Heart right ventricle (tissue), 16 donors: ENCODE measurements around the gene IGLL1. TPM values are rescaled to one million over a fixed set of nuclear protein-coding genes. Genes with fewer than 3 reads are reported as not detected.

Experiments used
- ATAC-seq, 8 donors: fragments of 200-7000 bp; cut with Tn5 transposase; one replicate each; pipeline ENCODE4 v1.9.1; 2020; ENCODE audit warnings: mild to moderate bottlenecking in 8 of 8, moderate library complexity in 8 of 8, moderate number of reproducible peaks in 1 of 8
- DNase-seq, 2 donors: peaks; one replicate each; pipeline ENCODE4 v3.0.0-alpha.2; 2020
- H3K27ac ChIP-seq, 10 donors: fragments of 200-600 bp; sonication (generic) in 2 of 10; one replicate each; pipeline versions ENCODE4 v1.5.0 to v1.8.0; 2020 to 2022; ENCODE audit warnings: mild to moderate bottlenecking in 3 of 10
- H3K27me3 ChIP-seq, 7 donors: fragments of 200-600 bp; one replicate each; pipeline ENCODE4 v1.8.0; 2021 to 2022; ENCODE audit warnings: mild to moderate bottlenecking in 2 of 7
- H3K36me3 ChIP-seq, 9 donors: fragments of 200-600 bp; sonication (generic) in 1 of 9; one replicate each; pipeline versions ENCODE4 v1.5.0 to v1.8.0; 2020 to 2022; ENCODE audit warnings: mild to moderate bottlenecking in 2 of 9
- H3K4me1 ChIP-seq, 9 donors: fragments of 200-600 bp; sonication (generic) in 1 of 9; one replicate each; pipeline versions ENCODE4 v1.5.0 to v1.8.0; 2020 to 2022; ENCODE audit warnings: mild to moderate bottlenecking in 4 of 9
- H3K4me3 ChIP-seq, 10 donors: fragments of 200-600 bp; sonication (generic) in 2 of 10; one replicate each; pipeline versions ENCODE4 v1.5.0 to v1.8.0; 2020 to 2022; ENCODE audit warnings: mild to moderate bottlenecking in 7 of 10, moderate library complexity in 2 of 10
- H3K9me3 ChIP-seq, 11 donors: fragments of 200-600 bp in 10 of 11; sonication (generic) in 2 of 11; one replicate each; pipeline versions ENCODE4 v1.5.0 to v1.8.0; 2013 to 2022; ENCODE audit warnings: mild to moderate bottlenecking in 2 of 11, control low read depth in 1 of 11, moderate library complexity in 1 of 11
- WGBS, 2 donors: extraction: QIAGEN DNeasy Blood & Tissue Kit; methylation state at CpG; one replicate each; pipeline ENCODE4 v1.1.7; 2013; ENCODE audit warnings: inconsistent platforms in 1 of 2; 5-methylcytosine and 5-hydroxymethylcytosine counted together
- intact Hi-C, 10 donors: fragments of 100-400 bp; cut with DNase I; formaldehyde crosslinking; loops; one replicate each; pipeline versions ENCODE4 v1.11.1 to v1.14.2; 2022
- polyA plus RNA-seq, 2 donors: library from polyadenylated mRNA; stranded (reverse); fragments of 200-250 nt; gene quantifications; one replicate each; pipeline ENCODE4 v1.2.3, GENCODE V29; 2013
- total RNA-seq, 10 donors: library from RNA; stranded (reverse); fragmentation: NEBNext Ultra II Directional in 3 of 10; extraction: Animal tissue kit (Norgen Biotek cat#: 25700) in 3 of 10; gene quantifications; one replicate each; pipeline versions ENCODE4 v1.2.1 to v1.2.4, GENCODE V29; 2021 to 2023
- TF ChIP-seq, protein P1 (sequence below), 9 donors: fragments of 200-600 bp; sonication (generic) in 2 of 9; IDR thresholded peaks; one replicate each; pipeline versions ENCODE4 v1.5.0 to v1.8.0; 2021 to 2022; ENCODE audit warnings: antibody characterized with exemption in 9 of 9, mild to moderate bottlenecking in 5 of 9, moderate library complexity in 1 of 9
- donor health status: Arrhythmogenic right ventricular cardiomyopathy.
- donor health status: ischemic (EF 13 %, LVEDD 7.1; RV severe dilation, severe dysfunction).
- donor health status: healthy with polysubstance abuse.
- donor health status: DM: no; HTN: yes; CAD: no.
- donor health status: DM: no; HTN: no; CAD: no.
- donor health status: ischemic (EF 25% LVEDD 6.9; RV normal size, moderate dysfunction).
- donor health status: ischemic (EF 25% LVEDD 5.7; RV mildly dilated, moderate dysfunction).
- donor health status: healthy.
- donor health status: DM: yes; HTN: yes; CAD: no.
- donor health status: Ischemic cardiomyopathy.
- donor health status: ischemic (EF 35%, LVEDD 5.7; RV mildly dilated, moderate dysfunction).
- donor health status: nonischemic (EF 11% LVEDD 7.7; RV severe dilation, severe dysfunction).
- donor health status: DM: yes; HTN: yes; CAD: no.
- donor health status: PGD.
- donor health status: ischemic (EF 29% LVEDD 5.4; RV normal size, mild dysfunction).
- donor health status: nonischemic (EF 23%, LVEDD 6.1; RV moderate dilation, normal function).

IGLL1 gene
- total and polyA plus RNA-seq, 12 donors, result not detected

GRCh38 chr22:23613193-23613972 lies 33.3 kb upstream of the IGLL1 start:
- H3K27ac ChIP-seq, result no peak overlapping the region
- WGBS, 2 donors, result 67 to 72% methylated on average over 7 of the region's 7 CpGs
- TF ChIP-seq, protein P1, sequence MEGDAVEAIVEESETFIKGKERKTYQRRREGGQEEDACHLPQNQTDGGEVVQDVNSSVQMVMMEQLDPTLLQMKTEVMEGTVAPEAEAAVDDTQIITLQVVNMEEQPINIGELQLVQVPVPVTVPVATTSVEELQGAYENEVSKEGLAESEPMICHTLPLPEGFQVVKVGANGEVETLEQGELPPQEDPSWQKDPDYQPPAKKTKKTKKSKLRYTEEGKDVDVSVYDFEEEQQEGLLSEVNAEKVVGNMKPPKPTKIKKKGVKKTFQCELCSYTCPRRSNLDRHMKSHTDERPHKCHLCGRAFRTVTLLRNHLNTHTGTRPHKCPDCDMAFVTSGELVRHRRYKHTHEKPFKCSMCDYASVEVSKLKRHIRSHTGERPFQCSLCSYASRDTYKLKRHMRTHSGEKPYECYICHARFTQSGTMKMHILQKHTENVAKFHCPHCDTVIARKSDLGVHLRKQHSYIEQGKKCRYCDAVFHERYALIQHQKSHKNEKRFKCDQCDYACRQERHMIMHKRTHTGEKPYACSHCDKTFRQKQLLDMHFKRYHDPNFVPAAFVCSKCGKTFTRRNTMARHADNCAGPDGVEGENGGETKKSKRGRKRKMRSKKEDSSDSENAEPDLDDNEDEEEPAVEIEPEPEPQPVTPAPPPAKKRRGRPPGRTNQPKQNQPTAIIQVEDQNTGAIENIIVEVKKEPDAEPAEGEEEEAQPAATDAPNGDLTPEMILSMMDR (IDR thresholded peaks at IDR 0.05), result no peak
- peaks cover 0 to 4% (median 0%) of the 10 kb centered on the region in 9 donors for H3K36me3 ChIP-seq
- no peaks in the 10 kb centered on the region for H3K9me3 ChIP-seq
- no peaks in the 10 kb centered on the region for H3K4me1 ChIP-seq
- intact Hi-C loops, result no loop called here
- H3K27me3 ChIP-seq, result no peaks in the 10 kb centered on the region
- DNase-seq, result no peak
- H3K4me3 ChIP-seq, result no peak overlapping the region
- no peak for ATAC-seq

- H3K9me3 ChIP-seq, result no peaks in the 10 kb centered on the region
- 67 to 71% methylated on average over 12 of the region's 12 CpGs for WGBS, 2 donors
- DNase-seq (no peak), ATAC-seq (peak in 4 of 8 donors; percentile 21 to 52 (median 30))
- intact Hi-C loops, result no loop called here
- H3K4me1 ChIP-seq, result no peaks in the 10 kb centered on the region
- peaks cover 0 to 5% (median 0%) of the 10 kb centered on the region in 7 donors for H3K27me3 ChIP-seq
- no peak overlapping the region for H3K4me3 ChIP-seq
- H3K27ac ChIP-seq, result no peak overlapping the region
- TF ChIP-seq, protein P1 (IDR thresholded peaks at IDR 0.05), result no peak
- no peaks in the 10 kb centered on the region for H3K36me3 ChIP-seq
These were observed 30.1 kb upstream of the IGLL1 start for GRCh38 chr22:23609983-23610781.

GRCh38 chr22:23608583-23608982 lies 28.5 kb upstream of the IGLL1 start:
- ATAC-seq (peak in 1 of 8 donors; percentile 7), DNase-seq (no peak)
- intact Hi-C loops, result no loop called here
- Histone ChIP-seq H3K27ac (no peak overlapping the region), H3K27me3 (peaks cover 0 to 18% (median 0%) of the 10 kb centered on the region in 7 donors), H3K36me3 (no peaks in the 10 kb centered on the region), H3K4me3 (no peak overlapping the region), H3K4me1 (no peaks in the 10 kb centered on the region), H3K9me3 (no peaks in the 10 kb centered on the region)
- TF ChIP-seq, protein P1 (IDR thresholded peaks at IDR 0.05), result no peak
- 35 to 55% methylated on average over 6 of the region's 6 CpGs for WGBS, 2 donors

- whole genome bisulfite sequencing, 2 donors, result 79 to 83% methylated on average over 20 of the region's 20 CpGs
- no peak overlapping the region for H3K27ac ChIP-seq
- H3K4me3 ChIP-seq, result no peak overlapping the region
- H3K9me3 ChIP-seq, result no peaks in the 10 kb centered on the region
- DNase-seq, result no peak
- no peaks in the 10 kb centered on the region for H3K36me3 ChIP-seq
- peaks cover 0 to 21% (median 0%) of the 10 kb centered on the region in 7 donors for H3K27me3 ChIP-seq
- no peak for ATAC-seq
- TF ChIP-seq, protein P1 (IDR thresholded peaks at IDR 0.05), result no peak
- intact Hi-C loops, result no loop called here
- H3K4me1 ChIP-seq, result no peaks in the 10 kb centered on the region
These were observed 26.4 kb upstream of the IGLL1 start for GRCh38 chr22:23606204-23607131.
